Measurements from ENCODE around the gene KCTD1.

KCTD1 gene

GRCh38 chr18:26521617-26522016 lies 26.7 kb downstream of the KCTD1 start:
- peak; percentile 9 for DNase-seq

GRCh38 chr18:26520974-26521373 lies 27.4 kb downstream of the KCTD1 start:
- no peak for DNase-seq

GRCh38 chr18:26519114-26519513 lies 29.2 kb downstream of the KCTD1 start:
- DNase-seq: no peak

DNA sequence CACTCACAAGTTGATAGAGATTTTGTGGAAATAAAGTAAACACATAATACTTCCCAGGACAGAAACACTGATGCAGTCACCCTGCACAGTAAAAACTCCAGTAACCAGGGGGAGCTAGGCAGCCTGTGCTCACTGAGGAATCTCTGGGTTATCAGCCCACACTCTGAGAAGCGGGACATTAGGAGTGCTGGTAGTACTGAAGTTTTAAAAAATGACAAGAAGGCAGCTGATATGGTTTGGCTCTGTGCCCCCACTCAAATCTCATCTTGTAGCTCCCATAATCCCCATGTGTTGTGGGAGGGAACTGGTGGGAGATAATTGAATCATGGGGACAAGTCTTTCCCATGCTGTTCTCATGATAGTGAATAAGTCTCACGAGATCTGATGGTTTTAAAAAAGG lies 31.4 kb downstream of the KCTD1 start:
- DNase-seq: no peak

DNA sequence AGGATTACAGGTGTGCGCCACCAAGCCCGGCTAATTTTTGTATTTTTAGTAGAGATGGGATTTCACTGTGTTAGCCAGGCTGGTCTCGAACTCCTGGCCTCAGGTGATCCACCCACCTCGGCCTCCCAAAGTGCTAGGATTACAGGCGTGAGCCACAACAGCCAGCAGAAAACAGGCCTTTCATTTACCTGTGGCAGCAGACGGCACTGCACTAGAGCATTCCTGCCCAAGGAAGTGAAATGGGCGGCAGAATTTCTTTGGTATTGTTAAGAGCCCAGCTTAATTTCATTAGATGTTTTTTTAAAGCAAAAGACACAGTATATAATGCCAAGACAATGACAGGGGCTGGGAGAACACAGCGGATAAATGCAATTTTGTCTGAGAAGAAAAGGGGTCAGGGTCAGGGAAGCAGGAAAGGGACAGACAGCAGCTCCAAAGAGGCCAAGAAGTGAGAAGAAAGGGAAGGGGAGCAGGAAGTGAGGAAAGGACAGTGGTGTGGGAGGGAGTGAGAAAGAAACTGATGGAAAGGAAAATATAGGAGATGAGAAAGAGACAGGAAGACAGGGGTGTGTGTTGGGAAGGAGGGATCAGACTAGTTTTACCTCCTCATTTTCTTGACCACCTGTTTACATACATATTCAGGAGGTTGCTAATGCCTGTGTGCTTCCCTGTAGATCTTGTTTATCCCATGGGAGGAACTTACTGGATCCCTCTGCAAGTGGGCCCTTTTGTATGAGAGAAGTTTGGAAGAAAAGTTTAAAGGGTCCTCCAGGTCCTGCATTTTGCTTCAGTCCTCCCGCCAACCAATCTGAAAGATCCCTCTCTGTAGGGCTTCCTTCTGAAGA lies 32.5 kb downstream of the KCTD1 start:
- no peak for DNase-seq

DNA sequence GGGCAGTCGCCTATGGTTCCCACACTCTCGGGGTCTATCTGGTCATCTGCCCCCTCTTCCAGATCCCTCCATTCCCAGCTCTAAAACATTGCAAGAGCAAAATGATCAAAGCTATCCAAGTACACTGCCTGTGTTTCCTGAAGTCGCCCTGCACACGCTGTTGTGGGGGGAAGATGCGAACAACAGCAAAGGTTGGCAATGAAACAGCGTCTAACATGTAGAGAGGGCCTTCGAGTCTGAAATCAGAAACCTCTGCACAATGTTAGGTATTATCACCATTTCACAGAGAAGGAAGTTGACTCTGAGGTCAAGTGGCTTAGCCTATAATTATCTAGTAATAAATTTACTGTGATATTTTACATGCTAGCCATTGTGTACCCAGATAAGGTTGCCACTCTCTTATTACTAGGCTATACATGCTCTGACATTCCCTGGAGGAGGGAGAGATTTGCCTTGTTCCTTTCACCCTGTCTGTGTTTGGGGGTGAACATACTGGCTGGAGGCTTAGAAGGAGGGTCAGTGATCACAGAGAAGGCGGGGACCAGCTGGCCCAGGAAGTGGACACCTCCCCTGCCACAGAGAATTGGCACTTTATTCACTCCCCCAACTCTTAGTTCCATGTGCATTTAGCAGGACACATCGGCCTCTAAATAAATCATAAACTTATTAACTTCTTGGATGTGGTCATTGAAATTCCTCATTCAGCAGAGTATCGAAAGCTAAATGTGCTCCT lies 36.8 kb downstream of the KCTD1 start:
- peak; percentile 87 for DNase-seq

GRCh38 chr18:26510337-26510736 lies 38.0 kb downstream of the KCTD1 start:
- no peak for DNase-seq

DNA sequence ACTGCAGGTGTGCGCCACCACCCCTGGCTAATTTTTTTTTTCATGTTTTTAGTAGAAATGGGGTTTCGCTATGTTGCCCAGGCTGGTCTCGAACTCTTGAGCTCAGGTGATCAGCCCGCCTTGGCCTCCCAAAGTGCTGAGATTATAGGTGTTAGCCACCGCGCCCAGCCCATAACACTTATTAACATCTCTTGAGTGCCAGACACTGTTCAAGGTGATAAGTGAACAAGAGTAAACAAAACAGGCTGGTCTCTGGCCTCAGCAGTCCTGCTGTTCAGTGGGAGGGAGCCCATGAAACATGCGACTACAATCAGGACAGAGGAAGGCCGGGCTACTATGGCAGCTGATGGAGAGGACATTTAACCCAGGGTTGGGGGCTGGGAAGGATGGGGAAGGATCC lies 42.3 kb downstream of the KCTD1 start:
- peak; percentile 50 for DNase-seq

DNA sequence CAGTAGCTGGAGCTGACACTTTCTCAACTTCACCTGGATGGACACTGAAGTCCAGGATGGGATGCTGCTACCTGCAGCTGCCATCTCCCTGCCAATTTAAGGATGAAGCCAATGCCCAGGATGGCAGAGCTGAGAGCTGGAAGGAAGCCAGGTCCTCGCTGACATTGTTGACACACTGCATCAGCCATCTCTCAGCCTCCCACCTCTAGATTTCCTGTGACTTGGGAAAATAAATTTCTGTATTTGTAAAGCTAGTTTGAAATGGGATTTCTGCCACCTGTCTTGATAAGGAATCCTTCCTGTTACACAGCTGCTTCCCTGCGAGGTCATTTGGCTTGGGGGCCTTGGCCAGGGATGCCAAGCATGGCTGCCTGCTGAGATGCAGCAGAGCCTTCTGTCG lies 43.5 kb downstream of the KCTD1 start:
- peak; percentile 74 for DNase-seq

DNA sequence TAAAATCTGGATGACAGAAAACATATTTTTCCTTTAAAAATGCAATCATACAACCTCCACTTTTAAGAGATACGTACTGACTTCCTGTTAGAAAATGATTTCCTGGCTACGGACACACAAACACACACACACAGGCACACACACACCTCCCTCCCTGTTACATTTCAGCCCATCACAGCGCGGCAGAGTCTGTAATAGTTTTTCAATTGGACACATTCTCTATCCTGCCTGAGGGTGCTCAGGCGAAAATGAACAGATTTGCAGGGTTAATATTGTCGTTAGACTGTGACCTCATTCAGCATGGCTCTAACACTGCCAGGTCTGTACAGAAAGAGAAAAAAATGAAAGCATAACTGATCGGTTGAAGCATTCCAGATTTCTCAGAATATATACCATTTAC lies 45.0 kb downstream of the KCTD1 start:
- peak; percentile 74 for DNase-seq

GRCh38 chr18:26502823-26503222 lies 45.5 kb downstream of the KCTD1 start:
- peak; percentile 19 for DNase-seq

GRCh38 chr18:26497866-26498265 lies 50.5 kb downstream of the KCTD1 start:
- no peak for DNase-seq

GRCh38 chr18:26496528-26496927 lies 51.8 kb downstream of the KCTD1 start:
- no peak for DNase-seq

GRCh38 chr18:26495287-26495686 lies 53.1 kb downstream of the KCTD1 start:
- DNase-seq: no peak

DNA sequence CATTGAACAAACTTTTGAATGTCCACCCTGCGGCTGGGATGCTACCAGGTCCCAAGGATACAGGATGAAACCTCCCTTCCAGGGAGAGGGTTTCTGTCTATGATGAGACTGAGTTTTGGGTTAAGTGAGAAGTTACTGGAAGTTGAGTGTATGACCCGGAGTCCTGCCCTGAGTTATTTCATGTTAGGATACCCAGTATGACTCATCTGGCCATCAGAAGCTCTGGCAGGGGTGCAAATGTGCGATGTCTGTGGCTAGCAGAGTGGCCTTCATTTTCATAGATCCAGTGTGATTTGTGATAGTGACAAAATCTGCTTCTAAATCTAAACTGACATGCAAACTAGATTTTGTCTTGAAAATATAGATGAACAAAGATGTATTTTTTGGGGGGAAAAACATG lies 55.3 kb downstream of the KCTD1 start:
- DNase-seq: no peak

DNA sequence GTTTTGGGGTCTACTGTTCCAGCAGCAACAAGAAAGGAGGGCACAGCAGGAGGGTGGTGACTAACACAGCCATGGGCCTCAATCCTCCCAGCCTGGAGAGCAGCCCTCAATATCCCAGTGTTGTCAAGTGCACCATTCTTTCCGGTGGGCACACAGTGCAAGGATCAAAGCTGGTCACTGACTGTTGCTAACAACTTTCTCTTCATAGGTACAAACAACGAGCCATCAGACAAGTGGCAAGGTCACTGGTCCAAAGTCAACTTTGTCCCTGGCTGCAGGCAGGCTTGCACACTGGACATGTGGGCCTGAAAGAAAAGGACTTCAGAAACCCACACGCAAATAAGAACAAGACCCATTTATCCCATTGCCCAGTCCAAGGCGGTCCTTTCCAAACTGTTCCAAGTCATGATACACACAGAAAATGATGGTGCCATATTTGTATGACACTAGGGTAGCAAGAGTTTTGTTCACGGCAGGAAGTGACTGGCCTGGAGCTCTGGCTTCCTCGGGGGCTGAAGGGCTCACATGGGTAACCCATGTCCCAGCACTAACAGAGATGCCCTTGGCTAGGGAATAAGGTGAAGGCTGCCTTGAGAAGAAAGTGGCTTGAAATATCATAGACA lies 57.0 kb downstream of the KCTD1 start:
- no peak for DNase-seq

DNA sequence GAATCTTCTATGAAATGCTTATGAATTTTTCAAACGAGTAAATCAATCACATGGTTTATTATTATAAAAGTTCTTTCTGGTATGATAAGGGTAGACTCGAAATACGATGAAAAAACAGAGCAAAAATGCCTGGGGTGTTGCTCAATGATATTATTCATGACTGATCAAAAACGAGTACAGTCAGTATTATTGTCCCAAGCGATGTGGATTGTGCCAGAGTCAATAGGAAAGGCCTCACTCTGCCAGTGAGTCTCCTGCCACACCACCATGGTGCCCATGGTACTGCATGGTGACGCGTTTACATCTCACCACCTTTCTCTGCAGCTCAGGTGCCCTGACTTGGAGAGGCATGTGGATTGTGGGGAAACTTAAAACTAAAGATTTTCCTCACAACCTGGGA lies 58.5 kb downstream of the KCTD1 start:
- DNase-seq: no peak

DNA sequence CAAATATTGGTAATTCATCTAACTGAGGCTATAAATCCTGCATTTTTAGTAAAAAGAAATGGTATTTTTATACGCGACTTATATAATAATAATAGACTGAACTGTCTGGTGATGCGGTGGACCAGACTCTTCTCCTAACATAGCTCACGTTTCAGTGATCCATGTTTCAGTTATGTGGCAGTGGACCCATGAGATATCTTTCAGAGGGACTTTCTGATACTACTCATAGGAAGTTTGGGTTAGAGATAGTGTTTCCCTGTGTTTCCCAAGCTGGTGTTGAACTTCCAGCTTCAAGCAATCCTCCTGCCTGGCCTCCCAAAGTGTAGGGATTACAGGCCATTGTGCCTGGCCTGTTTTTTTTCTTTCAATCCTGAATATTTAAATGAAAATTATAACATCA lies 59.2 kb downstream of the KCTD1 start:
- no peak for DNase-seq

GRCh38 chr18:26488417-26489009 lies 59.8 kb downstream of the KCTD1 start:
- peak; percentile 93 for DNase-seq

DNA sequence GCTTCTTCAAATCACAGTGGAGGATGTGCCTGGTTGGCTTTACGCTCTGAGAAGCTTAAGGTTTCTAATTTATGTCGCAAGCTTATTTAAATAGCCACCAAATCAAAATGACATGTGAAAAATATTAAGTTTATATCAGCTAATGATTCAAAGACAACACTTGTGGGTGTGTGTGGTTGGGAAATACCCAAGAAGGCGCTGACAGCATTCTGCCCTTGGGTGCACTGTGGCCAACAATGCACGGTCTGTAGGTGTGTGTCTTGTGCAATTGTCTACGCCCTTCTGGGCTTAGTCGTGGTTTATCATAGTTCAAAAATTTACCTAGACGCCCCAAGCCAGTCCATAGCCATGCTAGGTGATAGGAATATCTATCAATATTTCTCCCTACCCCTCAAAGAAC lies 60.9 kb downstream of the KCTD1 start:
- no peak for DNase-seq

GRCh38 chr18:26483633-26484032 lies 64.7 kb downstream of the KCTD1 start:
- no peak for DNase-seq

- DNase-seq: peak; percentile 70
These were observed 65.8 kb downstream of the KCTD1 start for GRCh38 chr18:26482569-26482968.
